GM18867 (cell line): ENCODE results near the gene FGF18.

Experiments
- ATAC-seq: cut with Tn5 transposase; IDR thresholded peaks from one replicate; pipeline ENCODE4 v1.9.1; 2021; ENCODE audit warnings: mild to moderate bottlenecking, moderate library complexity; ENCODE audit not compliant: unreplicated experiment

Gene FGF18

DNA sequence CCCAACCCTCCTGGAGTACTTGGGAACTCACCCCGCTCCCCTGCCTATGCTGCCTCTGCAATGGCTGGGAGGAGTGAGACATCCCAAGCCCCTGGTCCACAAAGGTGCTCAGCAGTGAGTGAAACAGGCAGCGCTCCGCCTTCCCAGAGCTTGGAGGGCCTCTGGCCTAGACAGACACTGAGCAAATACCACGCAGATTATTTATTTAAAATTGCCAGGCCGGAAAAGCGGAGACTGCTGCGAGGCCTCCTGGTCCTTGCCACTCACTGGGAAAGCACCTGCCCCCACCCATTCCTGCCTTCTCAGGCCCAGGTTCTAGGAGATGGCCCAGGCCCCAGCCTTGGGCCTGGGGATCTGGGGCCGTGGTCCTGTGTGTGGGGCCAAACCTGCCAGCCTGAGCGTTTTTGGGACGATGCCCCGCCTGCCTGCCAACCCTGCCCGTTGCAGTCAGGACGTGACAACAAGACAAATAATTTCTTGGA, 17.4 kb downstream of the FGF18 start:
- ATAC-seq, result no peak

GRCh38 chr5:171437286-171437821, 17.9 kb downstream of the FGF18 start:
- ATAC-seq, result no peak

- ATAC-seq, result no peak
Measured at GRCh38 chr5:171438738-171439137, 19.3 kb downstream of the FGF18 start.

DNA sequence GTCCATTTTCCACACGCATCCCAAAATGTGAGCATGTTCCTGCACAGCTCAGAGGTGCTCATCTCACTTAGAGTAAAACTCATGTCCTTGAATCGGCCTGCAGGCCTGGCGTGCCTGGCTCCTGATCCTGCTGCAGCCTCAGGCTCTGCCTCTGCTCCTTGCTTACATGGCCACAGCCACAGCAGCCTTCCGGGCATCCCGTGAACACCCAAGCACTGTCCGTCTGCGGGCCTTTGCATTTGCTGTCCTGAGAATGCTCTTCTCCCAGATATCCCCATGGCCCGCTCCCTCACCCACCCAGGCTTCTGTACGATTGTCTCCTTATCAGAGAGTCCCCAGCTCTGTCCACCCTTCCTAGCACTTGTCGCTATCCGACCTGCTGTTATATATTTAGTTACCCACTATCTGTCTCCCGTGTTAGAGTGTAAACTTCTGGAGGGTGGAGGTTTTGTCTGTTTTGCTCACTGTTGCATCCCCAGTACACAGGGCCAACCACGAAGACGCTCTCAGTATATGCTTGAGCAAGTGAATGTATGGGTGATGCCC, 21.9 kb downstream of the FGF18 start:
- no peak for ATAC-seq

DNA sequence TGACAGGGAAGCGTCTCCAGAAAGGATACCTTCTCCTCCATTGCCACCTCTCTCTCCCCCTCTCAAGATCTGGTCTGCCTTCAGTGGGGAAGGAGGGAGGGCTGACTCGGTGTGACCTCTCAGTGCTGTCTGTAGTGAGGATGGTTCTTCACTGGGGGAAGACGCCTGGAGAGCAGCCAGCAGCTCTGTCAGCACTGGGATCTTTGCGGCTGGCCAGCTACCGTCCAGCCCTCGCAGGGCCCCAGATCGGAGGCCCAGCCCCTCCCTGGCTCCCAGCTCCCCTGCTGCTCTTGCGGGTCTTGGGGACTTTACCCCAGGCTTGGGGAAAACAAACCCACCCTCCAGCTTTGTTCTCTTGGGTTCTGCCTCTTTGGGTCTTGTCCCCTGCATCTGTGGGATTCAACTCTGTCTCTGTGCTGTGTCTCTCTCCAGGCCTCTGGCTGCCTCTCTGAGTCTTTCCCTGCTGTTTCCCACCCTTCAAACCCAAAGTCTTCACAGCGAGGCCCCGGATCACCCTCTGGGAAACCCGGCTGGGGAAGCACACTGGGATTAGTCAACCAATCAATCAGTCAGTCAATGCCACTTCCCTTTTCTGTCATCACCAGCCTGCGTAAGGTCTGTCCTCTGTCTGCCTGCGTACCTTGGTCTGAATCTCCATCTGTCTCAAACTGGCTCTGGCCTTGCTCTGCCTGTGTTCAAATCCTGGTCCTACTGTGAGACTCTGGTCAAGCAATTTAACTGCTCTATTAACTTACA, 23.0 kb downstream of the FGF18 start:
- ATAC-seq, result no peak

- ATAC-seq, result no peak
Measured at GRCh38 chr5:171444582-171444981, 25.1 kb downstream of the FGF18 start.

GRCh38 chr5:171445644-171446516, 26.4 kb downstream of the FGF18 start:
- no peak for ATAC-seq

DNA sequence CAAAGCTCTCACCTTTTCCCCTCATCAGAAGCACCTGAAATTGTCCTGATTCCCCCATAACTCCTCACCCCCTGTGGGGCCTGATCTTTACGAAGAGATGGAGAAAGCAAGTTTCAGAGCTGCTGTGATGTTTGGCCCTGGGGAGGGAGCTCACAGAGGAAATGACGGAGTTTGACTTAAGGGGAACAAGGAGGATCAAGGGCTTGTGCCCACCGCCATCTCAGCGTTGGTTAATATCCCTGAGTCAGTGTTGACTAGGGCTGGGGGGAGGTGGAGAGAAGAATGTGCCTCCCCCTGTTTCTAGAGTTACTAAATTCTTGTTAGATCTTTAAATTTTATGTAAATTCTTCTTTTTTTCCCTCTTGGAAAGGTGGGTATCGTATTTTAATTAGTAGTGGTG, 27.8 kb downstream of the FGF18 start:
- ATAC-seq, result no peak

DNA sequence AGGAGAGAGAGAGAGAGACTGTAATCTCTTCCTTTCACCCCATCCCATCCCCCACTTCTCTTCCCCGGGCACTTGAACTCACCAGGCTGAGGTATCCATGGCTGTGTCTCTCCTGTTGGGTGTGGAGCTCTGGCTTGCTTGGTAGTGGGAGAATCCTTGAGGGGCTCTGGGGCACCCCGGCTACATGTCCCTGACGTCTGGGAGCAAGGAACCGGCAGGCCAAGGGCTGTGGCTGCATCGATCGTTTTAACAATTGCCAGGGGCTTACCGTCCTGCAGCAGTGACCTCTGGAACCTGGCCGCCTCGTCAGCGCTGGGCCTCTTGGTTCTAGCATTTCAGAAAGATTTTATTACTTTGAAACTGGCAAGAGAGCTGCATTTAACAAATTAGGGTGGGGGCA, 30.0 kb downstream of the FGF18 start:
- ATAC-seq, result no peak

GRCh38 chr5:171450423-171451331, 31.2 kb downstream of the FGF18 start:
- ATAC-seq, result no peak

DNA sequence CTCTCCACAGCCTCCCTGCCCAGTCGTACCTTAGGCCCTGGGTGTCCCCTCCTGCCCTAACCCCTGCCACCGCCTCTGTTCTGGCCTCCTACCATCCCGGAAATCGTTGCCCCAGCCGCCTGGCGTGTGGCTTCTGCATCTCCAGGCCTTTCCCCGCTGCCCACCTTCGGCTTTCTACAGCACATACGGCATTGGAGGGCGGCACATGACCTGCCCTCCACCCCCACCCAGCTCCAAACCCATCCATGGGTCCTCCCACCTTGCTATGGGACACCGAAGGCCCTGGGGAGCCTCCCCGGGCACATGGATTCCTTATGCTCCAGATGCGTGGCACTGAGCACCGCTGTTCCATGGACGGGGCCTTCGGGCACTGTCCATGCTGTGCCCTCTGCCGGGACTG, 32.0 kb downstream of the FGF18 start:
- ATAC-seq, result no peak

- no peak for ATAC-seq
Measured at GRCh38 chr5:171453056-171453725, 33.7 kb downstream of the FGF18 start.

GRCh38 chr5:171453988-171454387, 34.5 kb downstream of the FGF18 start:
- no peak for ATAC-seq

- no peak for ATAC-seq
Measured at GRCh38 chr5:171454549-171454948, 35.1 kb downstream of the FGF18 start.

DNA sequence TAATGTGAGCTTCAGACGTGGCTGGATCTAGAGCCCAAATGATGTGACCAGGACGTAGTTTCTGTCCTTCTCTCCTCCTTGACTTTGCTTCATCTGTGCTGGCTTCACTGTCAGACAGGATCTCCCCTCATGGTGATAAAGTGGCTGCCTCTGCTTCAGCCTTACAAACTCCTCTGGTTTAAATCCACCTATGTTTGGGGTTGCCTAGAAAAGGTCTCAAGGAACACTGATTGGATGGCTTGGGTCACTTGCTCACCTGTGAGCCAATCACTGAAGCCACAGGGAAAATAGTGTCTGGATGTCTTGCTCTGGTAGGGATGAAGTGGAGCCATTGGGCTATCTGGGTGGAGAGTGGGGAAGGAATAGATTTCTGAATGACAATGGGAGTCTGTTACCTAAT, 36.1 kb downstream of the FGF18 start:
- no peak for ATAC-seq

DNA sequence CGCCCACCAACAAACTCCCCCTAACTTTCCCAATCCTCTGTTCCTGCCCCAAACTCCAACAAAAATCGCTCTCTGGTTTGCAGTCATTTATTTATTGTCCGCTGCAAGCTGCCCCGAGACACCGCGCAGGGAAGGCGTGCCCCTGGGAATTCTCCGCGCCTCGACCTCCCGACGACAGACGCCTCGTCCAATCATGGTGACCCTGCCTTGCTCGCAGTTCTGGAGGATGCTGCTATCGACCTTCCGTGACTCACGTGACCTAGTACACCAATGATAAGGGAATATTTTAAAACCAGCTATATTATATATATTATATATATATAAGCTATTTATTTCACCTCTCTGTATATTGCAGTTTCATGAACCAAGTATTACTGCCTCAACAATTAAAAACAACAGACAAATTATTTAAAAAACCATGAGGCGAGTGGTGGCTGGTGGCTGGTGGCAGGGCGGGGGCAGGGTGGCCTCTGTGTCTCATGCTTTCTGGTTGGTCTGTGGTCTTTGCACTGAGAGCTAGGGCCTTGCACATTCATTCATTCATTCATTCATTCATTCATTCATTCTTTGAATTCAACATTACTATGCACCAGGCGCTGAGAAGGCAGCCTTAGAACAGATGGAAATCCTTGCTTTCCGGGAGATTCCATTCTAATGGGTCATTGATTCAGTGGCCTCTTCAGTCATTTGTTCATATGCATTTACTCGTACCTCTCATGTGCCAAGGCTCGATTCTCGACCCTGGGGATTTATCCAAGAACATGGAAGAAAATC, 37.9 kb downstream of the FGF18 start:
- ATAC-seq, result no peak

GRCh38 chr5:171459839-171460238, 40.4 kb downstream of the FGF18 start:
- ATAC-seq, result no peak

DNA sequence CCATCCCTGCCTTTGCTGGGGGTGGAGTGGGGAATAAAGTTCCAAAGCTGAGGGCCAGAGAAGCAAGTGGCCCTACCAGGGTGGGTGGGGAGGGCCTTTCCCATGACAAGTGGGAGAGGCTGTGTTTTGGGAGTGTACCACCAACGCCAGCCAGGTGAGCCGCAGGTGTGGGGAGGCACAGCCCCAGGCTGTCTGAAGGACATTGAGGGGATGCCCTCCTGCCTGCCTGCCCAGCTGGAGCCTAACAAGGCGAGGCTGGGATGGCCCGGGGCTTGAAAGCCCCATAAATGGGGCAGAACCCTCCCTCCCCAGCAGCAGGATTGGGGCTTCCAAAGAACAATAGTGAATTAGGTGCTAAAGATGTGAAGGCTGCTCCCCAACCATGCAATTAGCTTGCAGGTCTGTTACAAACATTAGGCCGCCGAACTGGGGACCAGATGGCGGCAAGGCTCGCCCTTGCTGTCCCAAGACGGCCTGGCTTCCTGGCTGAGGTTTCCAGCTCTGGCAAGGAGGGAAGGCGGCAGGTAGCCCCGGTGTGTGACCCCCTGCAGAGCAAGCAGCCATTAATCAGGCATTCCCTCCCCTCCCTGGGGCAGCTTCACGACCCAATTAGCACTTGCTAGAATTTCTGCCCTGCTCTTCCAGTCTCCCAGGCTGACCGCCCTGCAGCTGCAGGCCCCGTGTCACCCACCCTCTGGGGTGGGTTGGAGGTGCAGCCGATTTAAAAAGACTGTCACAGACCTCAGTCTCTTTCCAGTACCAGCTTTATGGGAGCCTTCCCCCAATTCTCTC, 42.9 kb downstream of the FGF18 start:
- ATAC-seq, result no peak
